Measurements from ENCODE around the gene C1orf105. TPM values are rescaled to one million over a fixed set of nuclear protein-coding genes. Genes with fewer than 3 reads are reported as not detected.

Gene C1orf105
- total and polyA plus RNA-seq, 2 experiments from 2014 or later, result 0.23 to 2.2 TPM

GRCh38 chr1:172449585-172450523, 29.4 kb downstream of the C1orf105 start:
- no peak for TF ChIP-seq EZH2 (IDR thresholded peaks at IDR 0.05; ENCODE audit: borderline replicate concordance)
- peak; percentile 73 for TF ChIP-seq CTCF (IDR thresholded peaks at IDR 0.05; ENCODE audit: poor library complexity)
- TF ChIP-seq EZH2phosphoT487 (IDR thresholded peaks at IDR 0.05; ENCODE audit: low read depth, severe bottlenecking, unreplicated experiment), result no peak
- Histone ChIP-seq H3K4me1 (ENCODE audit: insufficient read depth) (peaks cover 36% of the 10 kb centered on the region), H2AFZ (peak overlapping the region; percentile 43), H3K27ac (peak overlapping the region; percentile 97), H4K20me1 (ENCODE audit: insufficient read depth, poor library complexity, severe bottlenecking) (no peaks in the 10 kb centered on the region), H3K79me2 (no peaks in the 10 kb centered on the region), H3K4me2 (peak overlapping the region; percentile 54), H3K36me3 (replicated peaks; ENCODE audit: insufficient read depth, low read depth) (no peaks in the 10 kb centered on the region), H3K27me3 (no peaks in the 10 kb centered on the region), H3K9me2 (replicated peaks; ENCODE audit: insufficient read depth) (no peaks in the 10 kb centered on the region), H3K9me3 (ENCODE audit: low read depth) (no peaks in the 10 kb centered on the region), H3K4me3 (no peak overlapping the region)
- WGBS (ENCODE audit: low lambda C conversion rate, missing lambda C conversion rate), result 53% methylated on average over 18 of the region's 18 CpGs
- peak; percentile 86 for DNase-seq (ENCODE audit: low spot score)

GRCh38 chr1:172450524-172450885, 30.0 kb downstream of the C1orf105 start:
- H3K79me2 ChIP-seq, result no peaks in the 10 kb centered on the region
- peak; percentile 62 for DNase-seq (ENCODE audit: low spot score)
- peaks cover 36% of the 10 kb centered on the region for H3K4me1 ChIP-seq (ENCODE audit: insufficient read depth)
- TF ChIP-seq EZH2 (IDR thresholded peaks at IDR 0.05; ENCODE audit: borderline replicate concordance) (no peak), CTCF (IDR thresholded peaks at IDR 0.05; ENCODE audit: poor library complexity) (no peak), EZH2phosphoT487 (IDR thresholded peaks at IDR 0.05; ENCODE audit: low read depth, severe bottlenecking, unreplicated experiment) (no peak)
- no peaks in the 10 kb centered on the region for H3K27me3 ChIP-seq
- H3K9me3 ChIP-seq (ENCODE audit: low read depth), result no peaks in the 10 kb centered on the region
- H3K4me3 ChIP-seq, result no peak overlapping the region
- peak overlapping the region; percentile 97 for H3K27ac ChIP-seq
- peak overlapping the region; percentile 37 for H2AFZ ChIP-seq
- no peaks in the 10 kb centered on the region for H3K36me3 ChIP-seq (replicated peaks; ENCODE audit: insufficient read depth, low read depth)
- H3K4me2 ChIP-seq, result peak overlapping the region; percentile 39
- H3K9me2 ChIP-seq (replicated peaks; ENCODE audit: insufficient read depth), result no peaks in the 10 kb centered on the region
- 16% methylated on average over 7 of the region's 7 CpGs for WGBS (ENCODE audit: low lambda C conversion rate, missing lambda C conversion rate)
- H4K20me1 ChIP-seq (ENCODE audit: insufficient read depth, poor library complexity, severe bottlenecking), result no peaks in the 10 kb centered on the region

GRCh38 chr1:172451002-172451443, 30.5 kb downstream of the C1orf105 start:
- Histone ChIP-seq H3K36me3 (replicated peaks; ENCODE audit: insufficient read depth, low read depth) (no peaks in the 10 kb centered on the region), H3K9me3 (ENCODE audit: low read depth) (no peaks in the 10 kb centered on the region), H3K4me3 (no peak overlapping the region), H3K79me2 (no peaks in the 10 kb centered on the region), H3K4me1 (ENCODE audit: insufficient read depth) (peaks cover 36% of the 10 kb centered on the region), H3K4me2 (peak overlapping the region; percentile 39), H2AFZ (no peak overlapping the region), H3K27ac (peak overlapping the region; percentile 97), H3K9me2 (replicated peaks; ENCODE audit: insufficient read depth) (no peaks in the 10 kb centered on the region), H4K20me1 (ENCODE audit: insufficient read depth, poor library complexity, severe bottlenecking) (no peaks in the 10 kb centered on the region), H3K27me3 (no peaks in the 10 kb centered on the region)
- 28% methylated on average over 2 of the region's 2 CpGs for WGBS (ENCODE audit: low lambda C conversion rate, missing lambda C conversion rate)
- DNase-seq (ENCODE audit: low spot score), result peak; percentile 70
- TF ChIP-seq CTCF (IDR thresholded peaks at IDR 0.05; ENCODE audit: poor library complexity) (no peak), EZH2 (IDR thresholded peaks at IDR 0.05; ENCODE audit: borderline replicate concordance) (no peak), EZH2phosphoT487 (IDR thresholded peaks at IDR 0.05; ENCODE audit: low read depth, severe bottlenecking, unreplicated experiment) (no peak)
